Activated CD4-positive, CD25-positive, alpha-beta regulatory T cell treated with anti-CD3 and anti-CD28 coated beads, Interleukin-2, amount 50 U/mL, for 24 hours (primary cell): ENCODE measurements around the gene SLC9C1.

ENCODE experiments used
- ATAC-seq, 2 donors: fragments of 150-1000 bp; cut with Tn5 transposase; one replicate each; pipeline ENCODE4 v1.10.0; 2021; ENCODE audit warnings: mild to moderate bottlenecking in 1 of 2, moderate library complexity in 1 of 2

SLC9C1 gene

GRCh38 chr3:112306825-112307224, 12.8 kb upstream of the SLC9C1 start:
- no peak for ATAC-seq

- no peak for ATAC-seq
Observed at GRCh38 chr3:112304611-112305010, 10.6 kb upstream of the SLC9C1 start.

GRCh38 chr3:112303764-112304325, 9.8 kb upstream of the SLC9C1 start:
- ATAC-seq, result peak; percentile 30 to 45

GRCh38 chr3:112302881-112303763, 9.1 kb upstream of the SLC9C1 start:
- peak in 1 of 2 donors; percentile 58 for ATAC-seq

- ATAC-seq, result no peak
Observed at GRCh38 chr3:112302150-112302830, 8.3 kb upstream of the SLC9C1 start.

- ATAC-seq, result no peak
Observed at GRCh38 chr3:112298781-112299180, 4.8 kb upstream of the SLC9C1 start.

GRCh38 chr3:112297714-112298113, 3.7 kb upstream of the SLC9C1 start:
- ATAC-seq, result peak; percentile 41 to 43

- no peak for ATAC-seq
Observed at GRCh38 chr3:112289011-112289410, 5.0 kb downstream of the SLC9C1 start.

GRCh38 chr3:112280266-112280665, 13.8 kb downstream of the SLC9C1 start:
- no peak for ATAC-seq

GRCh38 chr3:112273536-112273935, 20.5 kb downstream of the SLC9C1 start:
- no peak for ATAC-seq

- no peak for ATAC-seq
Observed at GRCh38 chr3:112261742-112262141, 32.3 kb downstream of the SLC9C1 start.

GRCh38 chr3:112260563-112260962, 33.5 kb downstream of the SLC9C1 start:
- ATAC-seq, result no peak

GRCh38 chr3:112253301-112253971, 40.6 kb downstream of the SLC9C1 start:
- no peak for ATAC-seq

GRCh38 chr3:112247900-112248299, 46.1 kb downstream of the SLC9C1 start:
- ATAC-seq, result no peak

GRCh38 chr3:112247350-112247749, 46.7 kb downstream of the SLC9C1 start:
- no peak for ATAC-seq

- no peak for ATAC-seq
Observed at GRCh38 chr3:112233083-112233482, 60.9 kb downstream of the SLC9C1 start.

GRCh38 chr3:112231727-112232126, 62.3 kb downstream of the SLC9C1 start:
- no peak for ATAC-seq

- no peak for ATAC-seq
Observed at GRCh38 chr3:112230033-112230432, 64.0 kb downstream of the SLC9C1 start.

- no peak for ATAC-seq
Observed at GRCh38 chr3:112228786-112229185, 65.2 kb downstream of the SLC9C1 start.

GRCh38 chr3:112200317-112200666, 93.7 kb downstream of the SLC9C1 start:
- no peak for ATAC-seq

GRCh38 chr3:112199622-112200316, 94.2 kb downstream of the SLC9C1 start:
- no peak for ATAC-seq

GRCh38 chr3:112197131-112197530, 96.9 kb downstream of the SLC9C1 start:
- ATAC-seq, result no peak

GRCh38 chr3:112187300-112187699, 106.7 kb downstream of the SLC9C1 start:
- ATAC-seq, result no peak
